SHP77 treated with DMSO at 0.1 percent for 48 hours (cell line): ENCODE data around the gene DDX4.
"Not testable (repeated sequence)": the region's sequence is repeated elsewhere in the genome, so short reads cannot be mapped to it uniquely, and the experiment has no call there.

Experiments
- DNase-seq: peaks from one replicate; lab custom pipeline; 2025; lab: John Stamatoyannopoulos, UW

Gene DDX4

GRCh38 chr5:55737793-55738192 is at the start of gene DDX4:
Gene DDX4 (plus strand): TSS chr5:55738061. CDS start chr5:55738964, 903 bp downstream.
- DNase-seq, result no peak

DNA sequence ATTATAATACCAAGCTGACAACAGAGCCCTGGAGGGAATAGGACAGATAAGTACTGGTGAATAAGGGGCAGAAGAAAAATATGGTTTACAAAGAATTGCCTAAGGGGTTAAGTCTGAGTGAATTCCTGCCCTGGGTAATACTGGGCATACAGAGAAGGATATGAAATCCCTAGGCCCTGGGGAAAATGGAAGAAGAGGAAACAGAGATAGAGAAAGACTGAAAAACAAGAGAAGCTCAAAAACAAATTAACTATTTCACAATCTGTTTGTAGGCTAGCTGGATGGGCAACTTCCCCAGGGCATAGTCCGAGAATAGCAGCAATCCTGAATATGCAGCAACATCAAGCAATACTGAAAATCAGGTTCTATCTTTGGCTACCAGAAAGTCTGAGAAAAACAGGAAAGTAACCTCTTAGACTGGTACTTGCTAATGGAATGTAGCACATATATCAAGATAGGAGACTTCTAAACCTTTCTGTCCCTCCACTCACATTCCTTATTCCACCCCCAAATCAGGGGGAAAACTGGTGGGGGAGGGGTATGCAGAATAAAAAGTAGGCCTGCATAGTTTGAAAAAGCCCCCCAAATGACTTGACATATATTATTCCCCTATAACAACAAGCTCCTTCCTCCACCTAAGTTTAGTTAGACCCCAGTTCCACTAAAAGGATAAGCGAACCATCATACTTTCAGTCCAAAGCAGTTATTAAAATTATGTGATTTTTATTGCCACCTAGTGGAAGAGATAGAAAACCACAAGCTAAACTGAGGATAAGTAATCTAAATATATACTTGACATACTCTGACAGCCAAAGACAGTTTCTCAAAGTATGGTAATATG is 46.4 kb upstream of the DDX4 start:
- peak; percentile 36 for DNase-seq

DNA sequence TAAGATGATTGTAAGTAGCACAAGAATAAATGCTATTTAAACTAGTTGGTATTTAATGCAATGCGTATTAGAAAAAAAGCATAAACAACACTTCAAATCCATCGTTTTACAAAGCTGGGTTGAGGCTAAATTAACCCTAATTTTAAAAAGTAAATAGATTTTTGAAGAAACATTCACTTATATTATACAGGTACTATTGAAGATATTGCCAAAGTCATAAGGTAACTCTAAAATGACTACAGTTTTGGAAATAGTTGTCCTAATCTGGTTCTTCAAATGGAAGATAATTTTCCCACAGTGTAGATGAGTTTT is 45.8 kb upstream of the DDX4 start:
- no peak for DNase-seq

DNA sequence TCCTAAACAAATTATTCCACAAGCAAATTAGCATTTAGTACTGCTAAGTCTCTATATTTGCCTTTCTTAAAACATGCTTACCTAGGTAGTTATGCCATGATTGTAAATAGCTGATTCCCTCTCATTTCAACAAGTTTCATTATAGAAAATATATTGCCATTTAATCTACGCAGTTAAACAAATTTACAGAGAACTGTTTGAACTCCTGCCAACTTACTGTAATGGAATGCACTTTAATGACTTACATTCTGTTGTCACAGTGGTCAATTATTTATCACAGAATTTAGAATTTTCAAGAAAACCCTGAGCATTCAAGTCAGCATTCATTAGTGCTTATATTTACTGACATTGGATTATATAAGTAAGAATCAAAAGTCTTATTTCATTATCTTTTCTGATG is 45.4 kb upstream of the DDX4 start:
- DNase-seq, result no peak

GRCh38 chr5:55694152-55694830 is 43.6 kb upstream of the DDX4 start:
- DNase-seq, result no peak

- DNase-seq, result not testable (repeated sequence)
Measured at GRCh38 chr5:55696704-55697103, 41.2 kb upstream of the DDX4 start.

- DNase-seq, result no peak
Measured at GRCh38 chr5:55699041-55699688, 38.7 kb upstream of the DDX4 start.

DNA sequence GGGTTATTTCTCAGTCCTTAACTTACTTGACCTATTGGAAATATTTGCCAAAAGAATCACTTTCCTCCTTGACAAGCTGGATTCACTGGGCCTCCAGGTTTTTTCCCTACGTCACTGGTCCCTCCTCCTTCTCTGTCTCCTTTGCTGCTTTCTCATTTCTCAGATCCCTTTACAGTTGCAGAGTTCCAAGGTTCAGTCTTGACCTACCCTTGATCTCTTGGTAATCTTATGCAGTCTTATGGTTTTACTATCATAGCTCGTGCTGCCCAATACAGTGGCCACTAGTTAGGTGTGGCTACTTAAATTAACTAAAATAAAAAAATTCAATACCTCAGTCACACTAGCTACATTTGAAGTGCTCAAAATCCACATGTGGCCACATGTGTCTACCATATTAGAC is 37.1 kb upstream of the DDX4 start:
- no peak for DNase-seq

- no peak for DNase-seq
Measured at GRCh38 chr5:55701462-55702103, 36.3 kb upstream of the DDX4 start.

GRCh38 chr5:55702598-55703345 is 35.1 kb upstream of the DDX4 start:
- DNase-seq, result no peak

- DNase-seq, result no peak
Measured at GRCh38 chr5:55706230-55706629, 31.6 kb upstream of the DDX4 start.

GRCh38 chr5:55708732-55709131 is 29.1 kb upstream of the DDX4 start:
- no peak for DNase-seq

GRCh38 chr5:55711507-55712022 is 26.3 kb upstream of the DDX4 start:
- no peak for DNase-seq

DNA sequence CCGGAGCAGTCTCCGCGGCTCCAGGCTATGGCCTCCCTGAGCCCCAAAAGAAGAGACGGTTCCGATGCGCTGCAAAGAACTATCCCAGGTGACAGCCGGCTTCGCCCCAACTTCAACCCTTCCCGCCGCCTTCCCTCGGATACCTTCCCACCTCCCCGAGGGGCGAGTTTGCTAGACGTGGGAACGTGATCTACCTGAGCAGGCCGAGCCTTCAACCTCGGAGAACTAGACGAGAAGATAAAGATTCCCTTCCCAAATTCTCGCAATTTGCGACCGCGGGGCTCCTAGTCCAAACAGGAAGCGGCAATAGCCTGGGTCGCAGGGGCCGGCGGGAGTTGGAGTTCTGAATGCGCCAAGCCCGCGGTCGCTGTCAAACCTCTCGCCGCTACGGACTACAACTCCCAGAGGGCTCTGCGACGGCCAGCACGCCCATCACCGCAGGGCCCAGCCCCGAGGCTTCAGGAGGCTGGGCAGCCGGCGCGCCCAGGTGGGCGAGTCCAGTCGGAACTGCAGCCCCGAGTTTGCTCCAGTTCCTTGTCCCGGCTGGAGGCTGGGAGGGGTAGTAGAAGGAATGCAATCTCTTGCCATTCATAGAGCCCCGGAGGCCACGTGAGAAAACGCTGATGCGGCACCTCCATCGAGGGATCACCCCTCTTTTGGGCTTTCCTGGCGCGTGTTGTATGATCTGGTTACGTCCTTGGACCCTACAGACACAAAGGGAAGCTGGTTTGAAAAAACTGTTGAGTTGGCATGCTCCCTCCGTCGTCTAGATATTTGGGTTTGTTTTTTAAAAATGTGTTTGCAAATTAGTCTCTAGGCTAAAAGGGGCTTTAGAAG is 25.6 kb upstream of the DDX4 start, which contains the start of gene SLC38A9:
TSS of gene SLC38A9 (minus strand) at position 302 of the 837 bp plus-strand sequence. CDS start 14,366 bp downstream, outside the sequence.
- DNase-seq, result peak; percentile 87

DNA sequence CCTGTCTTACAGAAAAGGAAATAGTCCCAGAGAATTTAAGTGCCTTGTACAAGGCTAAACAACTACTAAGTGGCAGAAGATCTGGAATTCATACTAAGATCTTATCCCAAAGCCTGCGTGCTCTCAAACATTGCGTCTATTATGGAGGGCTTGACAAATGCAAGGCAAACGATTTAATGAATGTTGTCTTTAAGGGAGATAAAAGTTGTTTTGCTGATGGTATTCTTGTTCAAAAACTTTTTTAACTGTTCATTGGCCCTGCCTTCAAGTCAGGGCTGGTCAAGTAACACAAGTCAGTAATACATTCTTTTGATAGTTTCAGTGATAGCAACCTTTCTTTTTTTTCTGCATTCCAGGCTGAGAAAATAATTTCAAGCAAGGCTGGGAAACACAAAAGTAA is 24.0 kb upstream of the DDX4 start:
- DNase-seq, result no peak

DNA sequence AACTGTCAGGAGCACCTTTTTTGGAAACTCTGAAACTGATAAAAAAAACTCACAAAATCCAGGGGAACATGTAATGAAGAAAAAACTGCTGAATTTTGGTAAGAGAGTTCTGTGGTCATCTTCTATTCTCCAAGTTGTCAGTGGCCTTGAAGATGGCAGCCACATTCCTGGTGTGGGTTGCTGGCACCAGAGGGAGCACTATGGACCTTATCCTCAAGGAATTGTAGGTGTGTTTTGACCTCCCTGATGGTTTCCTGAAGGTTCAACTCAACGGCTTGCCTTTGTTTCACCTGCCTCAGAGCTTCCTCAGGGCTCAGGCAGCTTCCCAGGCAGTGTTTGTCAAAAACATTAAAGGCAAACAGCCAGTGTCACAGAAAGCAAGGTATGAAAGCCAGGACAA is 23.5 kb upstream of the DDX4 start:
- no peak for DNase-seq

DNA sequence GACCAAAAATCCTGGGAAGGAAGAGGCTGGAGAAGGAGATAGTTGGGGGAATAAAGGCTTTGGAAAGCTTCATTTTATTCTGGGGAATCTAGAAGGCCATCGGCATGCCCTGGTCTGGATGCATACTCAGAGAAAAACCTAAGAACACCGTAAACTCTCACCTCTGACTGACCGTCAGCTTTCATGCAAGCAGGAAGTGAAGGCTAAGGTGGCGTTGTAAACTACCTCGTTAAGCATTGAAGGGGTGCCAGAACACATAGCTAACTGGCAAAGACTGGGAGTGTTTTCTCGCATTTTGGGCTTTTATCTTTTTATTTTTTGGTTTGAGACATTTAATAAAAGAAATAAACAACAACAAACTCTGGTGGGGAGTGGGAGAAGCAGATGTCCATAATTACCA is 23.1 kb upstream of the DDX4 start:
- DNase-seq, result no peak

DNA sequence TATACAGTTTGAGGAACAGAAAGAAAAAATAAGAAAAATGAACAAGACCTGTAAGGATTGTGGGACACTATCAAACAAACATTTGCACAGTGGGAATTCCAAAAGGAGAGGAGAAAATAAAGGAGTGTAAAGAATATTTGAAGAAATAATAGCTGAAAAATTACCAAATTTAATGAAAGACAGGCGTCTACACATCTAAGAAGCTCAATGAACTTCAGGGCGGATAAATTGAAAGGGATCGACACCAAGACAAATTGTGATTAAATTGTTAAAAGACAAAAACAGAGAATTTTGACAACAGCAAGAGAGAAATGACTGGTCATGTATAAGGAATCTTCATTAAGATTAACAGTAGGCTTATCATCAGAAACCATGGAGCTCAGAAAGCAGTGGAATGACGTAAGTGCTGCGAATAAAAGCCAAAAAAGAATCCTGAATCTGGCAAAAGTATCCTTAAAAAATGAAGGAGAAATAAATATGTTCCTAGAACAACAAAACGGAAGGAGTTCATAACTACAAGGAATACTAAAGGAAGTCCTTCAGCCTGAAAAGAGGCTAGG is 22.3 kb upstream of the DDX4 start:
- no peak for DNase-seq

GRCh38 chr5:55719026-55719425 is 18.8 kb upstream of the DDX4 start:
- DNase-seq, result not testable (repeated sequence)

DNA sequence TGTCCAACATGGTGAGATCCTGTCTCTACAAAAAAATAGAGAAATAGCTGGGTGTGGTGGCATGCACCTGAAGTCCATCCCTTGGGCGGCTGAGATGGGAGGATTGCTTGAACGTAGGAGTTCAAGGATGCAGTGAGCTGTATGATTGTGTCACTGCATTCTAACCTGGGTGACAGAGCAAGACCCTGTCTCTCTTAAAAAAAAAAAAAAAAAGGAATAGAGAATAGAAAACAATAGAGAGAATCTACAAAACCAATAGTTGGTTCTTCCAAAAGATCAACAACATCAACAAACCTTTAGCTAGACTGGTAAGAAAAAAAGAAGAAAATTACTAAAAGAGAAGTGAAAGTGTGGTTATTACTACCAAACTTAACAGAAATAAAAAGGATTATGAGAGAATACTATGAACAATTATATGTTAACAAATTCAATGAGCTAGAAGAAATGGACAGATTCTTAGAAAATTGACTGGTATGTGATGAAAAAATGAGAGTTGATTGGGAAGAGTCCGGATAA is 17.6 kb upstream of the DDX4 start:
- no peak for DNase-seq
